ENCODE results near the gene TBC1D9B. TPM values are rescaled to one million over a fixed set of nuclear protein-coding genes. Genes with fewer than 3 reads are reported as not detected.

Gene TBC1D9B
- total RNA-seq, 4 donors from 2014 or later, result 75.5 to 115 (median 94.3) TPM

GRCh38 chr5:179923436-179923835, 15.7 kb upstream of the TBC1D9B start:
- 79 to 87% methylated on average over 6 of the region's 6 CpGs for WGBS, 2 donors
- no peak for TF ChIP-seq CTCF (IDR thresholded peaks at IDR 0.05)
- TF ChIP-seq POLR2A (IDR thresholded peaks at IDR 0.05), result no peak
- Histone ChIP-seq H3K9me3 (no peaks in the 10 kb centered on the region), H3K27me3 (no peaks in the 10 kb centered on the region), H3K4me1 (no peaks in the 10 kb centered on the region), H3K36me3 (no peaks in the 10 kb centered on the region), H3K27ac (no peak overlapping the region), H3K4me3 (replicated peaks in 1 of 3) (no peak overlapping the region)
- intact Hi-C loops (cut with DNase I), result no loop called here
- no peak for DNase-seq

GRCh38 chr5:179920175-179920574, 12.5 kb upstream of the TBC1D9B start:
- Histone ChIP-seq H3K9me3 (no peaks in the 10 kb centered on the region), H3K4me1 (no peaks in the 10 kb centered on the region), H3K36me3 (no peaks in the 10 kb centered on the region), H3K4me3 (replicated peaks in 1 of 3) (no peak overlapping the region), H3K27ac (no peak overlapping the region), H3K27me3 (no peaks in the 10 kb centered on the region)
- no peak for DNase-seq
- no peak for TF ChIP-seq CTCF (IDR thresholded peaks at IDR 0.05)
- TF ChIP-seq POLR2A (IDR thresholded peaks at IDR 0.05), result no peak
- WGBS, 2 donors, result 90 to 94% methylated on average over 4 of the region's 4 CpGs
- intact Hi-C loops (cut with DNase I), result no loop called here

- no peak overlapping the region for H3K4me3 ChIP-seq (replicated peaks in 1 of 3)
- no peaks in the 10 kb centered on the region for H3K27me3 ChIP-seq
- WGBS, 2 donors, result 84% methylated on average over 15 to 20 of the region's 20 CpGs
- no peaks in the 10 kb centered on the region for H3K4me1 ChIP-seq
- TF ChIP-seq POLR2A (IDR thresholded peaks at IDR 0.05), result no peak
- intact Hi-C loops (cut with DNase I), result no loop called here
- H3K27ac ChIP-seq, result no peak overlapping the region
- H3K36me3 ChIP-seq, result no peaks in the 10 kb centered on the region
- DNase-seq, result no peak
- no peaks in the 10 kb centered on the region for H3K9me3 ChIP-seq
Measured at GRCh38 chr5:179919487-179920060, 11.9 kb upstream of the TBC1D9B start.

GRCh38 chr5:179918742-179919486, 11.2 kb upstream of the TBC1D9B start:
- no peak for DNase-seq
- Histone ChIP-seq H3K27me3 (no peaks in the 10 kb centered on the region), H3K4me1 (no peaks in the 10 kb centered on the region), H3K4me3 (replicated peaks in 1 of 3) (no peak overlapping the region), H3K27ac (no peak overlapping the region), H3K9me3 (no peaks in the 10 kb centered on the region), H3K36me3 (no peaks in the 10 kb centered on the region)
- WGBS, 2 donors, result 90 to 95% methylated on average over 17 to 19 of the region's 19 CpGs
- no peak for TF ChIP-seq POLR2A (IDR thresholded peaks at IDR 0.05)
- TF ChIP-seq CTCF (IDR thresholded peaks at IDR 0.05), result no peak
- intact Hi-C loops (cut with DNase I), result no loop called here

GRCh38 chr5:179916523-179916922, 8.8 kb upstream of the TBC1D9B start:
- intact Hi-C loops (cut with DNase I), result no loop called here
- Histone ChIP-seq H3K9me3 (no peaks in the 10 kb centered on the region), H3K36me3 (no peaks in the 10 kb centered on the region), H3K4me1 (no peaks in the 10 kb centered on the region), H3K4me3 (replicated peaks in 1 of 3) (no peak overlapping the region), H3K27me3 (no peaks in the 10 kb centered on the region), H3K27ac (no peak overlapping the region)
- TF ChIP-seq CTCF (IDR thresholded peaks at IDR 0.05) (no peak), POLR2A (IDR thresholded peaks at IDR 0.05) (no peak)
- no peak for DNase-seq
- WGBS, 2 donors, result 85 to 94% methylated on average over 5 of the region's 6 CpGs

Data from thyroid gland (tissue), 4 donors.